Measurements from ENCODE around the gene EPHA10. TPM values are rescaled to one million over a fixed set of nuclear protein-coding genes. Genes with fewer than 3 reads are reported as not detected.

EPHA10 gene
- total RNA-seq, 2 experiments from 2014 or later: not detected

GRCh38 chr1:37666241-37666867 is 98.6 kb downstream of the EPHA10 start:
- Histone ChIP-seq H3K4me1 (ENCODE audit: insufficient read depth, low read length) (no peaks in the 10 kb centered on the region), H3K27ac (ENCODE audit: low read depth in 1 of 2, low read length in 2 of 2) (no peak overlapping the region), H3K4me3 (ENCODE audit: low read length) (no peak overlapping the region), H3K9me3 (ENCODE audit: control insufficient read depth in 1 of 2, insufficient read depth in 1 of 2, low read length in 2 of 2) (no peaks in the 10 kb centered on the region), H3K36me3 (ENCODE audit: insufficient read depth, low read length) (no peaks in the 10 kb centered on the region), H3K27me3 (ENCODE audit: control insufficient read depth in 1 of 2, insufficient read depth in 2 of 2, low read length in 2 of 2) (peaks cover 11 to 14% of the 10 kb centered on the region in 2 experiments)
- POLR2A ChIA-PET: interaction anchor here (0.5 kb wide), 1 partner anchor 650 kb away, joined by 3 read pairs; no protein-coding TSS in a partner anchor
- Mint-ChIP-seq H3K27me3 (peaks cover 4% of the 10 kb centered on the region), H3K4me1 (ENCODE audit: low read depth) (no peaks in the 10 kb centered on the region), H3K27ac (no peak overlapping the region), H3K4me3 (no peak overlapping the region), H3K9me3 (no peaks in the 10 kb centered on the region), H3K36me3 (ENCODE audit: low read depth) (no peaks in the 10 kb centered on the region)
- DNase-seq (no peak), ATAC-seq (ENCODE audit: poor library complexity) (no peak)
- intact Hi-C loops (cut with DNase I, micrococcal nuclease): no loop called here
- CTCF ChIA-PET: interaction anchor here (1.8 kb wide), 1 partner anchor 63 kb away, joined by 5 read pairs; no protein-coding TSS in a partner anchor
- TF ChIP-seq, protein P1, sequence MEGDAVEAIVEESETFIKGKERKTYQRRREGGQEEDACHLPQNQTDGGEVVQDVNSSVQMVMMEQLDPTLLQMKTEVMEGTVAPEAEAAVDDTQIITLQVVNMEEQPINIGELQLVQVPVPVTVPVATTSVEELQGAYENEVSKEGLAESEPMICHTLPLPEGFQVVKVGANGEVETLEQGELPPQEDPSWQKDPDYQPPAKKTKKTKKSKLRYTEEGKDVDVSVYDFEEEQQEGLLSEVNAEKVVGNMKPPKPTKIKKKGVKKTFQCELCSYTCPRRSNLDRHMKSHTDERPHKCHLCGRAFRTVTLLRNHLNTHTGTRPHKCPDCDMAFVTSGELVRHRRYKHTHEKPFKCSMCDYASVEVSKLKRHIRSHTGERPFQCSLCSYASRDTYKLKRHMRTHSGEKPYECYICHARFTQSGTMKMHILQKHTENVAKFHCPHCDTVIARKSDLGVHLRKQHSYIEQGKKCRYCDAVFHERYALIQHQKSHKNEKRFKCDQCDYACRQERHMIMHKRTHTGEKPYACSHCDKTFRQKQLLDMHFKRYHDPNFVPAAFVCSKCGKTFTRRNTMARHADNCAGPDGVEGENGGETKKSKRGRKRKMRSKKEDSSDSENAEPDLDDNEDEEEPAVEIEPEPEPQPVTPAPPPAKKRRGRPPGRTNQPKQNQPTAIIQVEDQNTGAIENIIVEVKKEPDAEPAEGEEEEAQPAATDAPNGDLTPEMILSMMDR (IDR thresholded peaks at IDR 0.05): no peak

Other genes with a start within 250 kb of the EPHA10 start
- gene SNIP1, start 210.8 kb downstream of the EPHA10 start, total RNA-seq: 10 to 100 TPM; 57.9 to 64.7 TPM
- gene DNALI1, start 208.2 kb downstream of the EPHA10 start, total RNA-seq: not detected
- gene GNL2, start 169.2 kb downstream of the EPHA10 start, total RNA-seq: 10 to 100 TPM; 43.4 to 44.5 TPM
- gene RSPO1, start 130.2 kb downstream of the EPHA10 start, total RNA-seq: not detected
- under 1 TPM; 0.25 to 0.36 TPM for gene CDCA8, start 72.6 kb downstream of the EPHA10 start, total RNA-seq
- under 1 TPM; 0.33 to 0.53 TPM for gene MANEAL, start 28.7 kb upstream of the EPHA10 start, total RNA-seq
- 10 to 100 TPM; 10.9 to 13.2 TPM for gene C1orf122, start 42.7 kb upstream of the EPHA10 start, total RNA-seq
- 10 to 100 TPM; 31.1 to 31.2 TPM for gene YRDC, start 43.1 kb upstream of the EPHA10 start, total RNA-seq
- gene MTF1, start 94.5 kb upstream of the EPHA10 start, total RNA-seq: 10 to 100 TPM; 28.1 to 31.2 TPM
- gene INPP5B, start 181.9 kb upstream of the EPHA10 start, total RNA-seq: 10 to 100 TPM; 11.7 to 12.7 TPM
- gene SF3A3, start 224.9 kb upstream of the EPHA10 start, total RNA-seq: 10 to 100 TPM; 40.5 to 42.5 TPM
- 1 to 10 TPM; 3.4 to 3.7 TPM for gene FHL3, start 240.4 kb upstream of the EPHA10 start, total RNA-seq
- gene UTP11, start 247.6 kb upstream of the EPHA10 start, total RNA-seq: 1 to 10 TPM; 8.7 to 9.4 TPM